ENCODE data around the gene ITGAD. TPM values are rescaled to one million over a fixed set of nuclear protein-coding genes. Genes with fewer than 3 reads are reported as not detected.
A peak's percentile ranks its signal among the peaks of the same experiment; 100 is the strongest.

The ITGAD gene
- total and polyA plus RNA-seq, 2 of the 8 experiments (the other 6 are each of a cell fraction or from before 2014, with no cell fraction given): 0.06 TPM; not detected in 1

- TF ChIP-seq POLR2AphosphoS5 (IDR thresholded peaks at IDR 0.05; ENCODE audit: low read depth, low read length) (peak; percentile 92), TCF12 (IDR thresholded peaks at IDR 0.05; ENCODE audit: low read depth, low read length) (no peak), TAF7 (optimal IDR thresholded peaks at IDR 0.05; ENCODE audit: borderline replicate concordance, low read depth, low read length) (peak; percentile 92), PHF8 (conservative IDR thresholded peaks at IDR 0.05; ENCODE audit: low read depth, low read length) (peak; percentile 100), KDM4A (IDR thresholded peaks at IDR 0.05; ENCODE audit: low read depth, low read length, severe bottlenecking) (peak; percentile 99), RBBP5 (IDR thresholded peaks at IDR 0.05; ENCODE audit: borderline replicate concordance, low read depth, low read length) (peak; percentile 90), SIX5 (IDR thresholded peaks at IDR 0.05; ENCODE audit: low read depth, low read length) (peak; percentile 68), CREB1 (IDR thresholded peaks at IDR 0.05) (peak; percentile 96), CBX5 (IDR thresholded peaks at IDR 0.05; ENCODE audit: low read depth, low read length) (no peak), TAF1 (IDR thresholded peaks at IDR 0.05; ENCODE audit: low read depth, low read length) (peak; percentile 98), CTCF (IDR thresholded peaks at IDR 0.05; ENCODE audit: control extremely low read depth in 1 of 3, insufficient read depth in 1 of 3, low read depth in 1 of 3, low read length in 3 of 3) (peak; percentile 29 to 34 (median 32); a peak in 3 of 4 replicates), HDAC2 (IDR thresholded peaks at IDR 0.05; ENCODE audit: borderline replicate concordance in 1 of 2, low read depth in 2 of 2, low read length in 2 of 2) (0 out of 4 replicates have a peak, but pooled peaks of 1 of the 2 experiments have one; percentile 88), ASH2L (IDR thresholded peaks at IDR 0.05; ENCODE audit: low read length) (peak; percentile 72), MAX (IDR thresholded peaks at IDR 0.05) (peak; percentile 96), KDM5A (IDR thresholded peaks at IDR 0.05; ENCODE audit: low read length) (peak; percentile 45; the same call in 1 of the 2 replicates), CHD1 (IDR thresholded peaks at IDR 0.05; ENCODE audit: low read depth, low read length) (no peak), E2F6 (IDR thresholded peaks at IDR 0.05) (peak; percentile 92), SAP30 (IDR thresholded peaks at IDR 0.05; ENCODE audit: insufficient read depth, insufficient replicate concordance, low read length) (peak; percentile 35), POLR2A (IDR thresholded peaks at IDR 0.05; ENCODE audit: control extremely low read depth in 1 of 2, low read depth in 2 of 2, low read length in 2 of 2) (peak; percentile 89 to 96), CBX8 (IDR thresholded peaks at IDR 0.05; ENCODE audit: borderline replicate concordance, low read depth, low read length) (no peak)
These were observed 65.9 kb downstream of the ITGAD start, which contains the start of gene ARMC5 (continued) for GRCh38 chr16:31458844-31459686.

All from H1 (cell line).